ENCODE measurements around the gene CD2BP2. TPM values are rescaled to one million over a fixed set of nuclear protein-coding genes. Genes with fewer than 3 reads are reported as not detected.
A peak's percentile ranks its signal among the peaks of the same experiment; 100 is the strongest.
"Not testable (repeated sequence)": the region's sequence is repeated elsewhere in the genome, so short reads cannot be mapped to it uniquely, and the experiment has no call there.

CD2BP2 gene
- total and polyA plus RNA-seq, 2 of the 13 experiments (the other 11 are each of a cell fraction or from before 2014, with no cell fraction given): 24.9 to 54.6 TPM

- TF ChIP-seq ZBTB2 (CRISPR knock-in tag; IDR thresholded peaks at IDR 0.05; ENCODE audit: low read depth) (no peak), ZNF101 (CRISPR knock-in tag; IDR thresholded peaks at IDR 0.05; ENCODE audit: borderline replicate concordance, low read depth) (no peak), CHD2 (IDR thresholded peaks at IDR 0.05; ENCODE audit: low read depth, low read length) (no peak)
These were observed 14.5 kb downstream of the CD2BP2 start (continued) for GRCh38 chr16:30340621-30341020.

- in situ Hi-C loops (cut with HindIII; ENCODE audit: extremely low pct_ligation_motif_present, low pct_unique_long_range_greater_than_20kb): loop anchor here (25.0 kb wide), 1 partner anchor 751 kb away; no protein-coding TSS in a partner anchor
- H3K9ac ChIP-seq (ENCODE audit: insufficient read depth, low read depth, low read length); POLR2A ChIA-PET; intact Hi-C loops (cut with micrococcal nuclease; ENCODE audit: unreplicated experiment); BruUV-seq (replicated peaks); H3K9me3 ChIP-seq (ENCODE audit: low read length); DNase-seq (ENCODE audit: low spot score); H2AFZ ChIP-seq (ENCODE audit: low read length); H3K4me3 ChIP-seq (replicated peaks in 1 of 3; ENCODE audit: insufficient read depth in 1 of 3, low read depth in 2 of 3, low read length in 3 of 3); H4K20me1 ChIP-seq (ENCODE audit: insufficient read depth, low read length); FAIRE-seq; CTCF ChIA-PET (ENCODE audit: low intra/inter-chr PET ratio, low total read pairs); H3K27me3 ChIP-seq (ENCODE audit: control insufficient read depth in 1 of 2, insufficient read depth in 2 of 2, low read length in 2 of 2); ATAC-seq: not testable (repeated sequence)
- H3K27ac ChIP-seq (ENCODE audit: extremely low read length, insufficient read depth, low read length): peak overlapping the region; percentile 20
- 0 out of 2 replicates have a peak overlapping the region, but pooled peaks have one; percentile 100 for H3K4me2 ChIP-seq (ENCODE audit: low read depth, low read length)
- H3K4me1 ChIP-seq (ENCODE audit: insufficient read depth, low read length): peaks cover 46% of the 10 kb centered on the region
- 89% methylated on average over 3 of the region's 5 CpGs for WGBS (ENCODE audit: low lambda C conversion rate)
- peaks cover 3 to 11% of the 10 kb centered on the region in 2 experiments; a peak in 2 of 5 replicates for H3K36me3 ChIP-seq (replicated peaks in 1 of 2; ENCODE audit: control insufficient read depth in 1 of 2, insufficient read depth in 2 of 2, low read length in 2 of 2)
- peaks cover 38% of the 10 kb centered on the region for H3K79me2 ChIP-seq (ENCODE audit: insufficient read depth, low read length)
These were observed 16.4 kb downstream of the CD2BP2 start for GRCh38 chr16:30338715-30339114.

- intact Hi-C loops (cut with micrococcal nuclease; ENCODE audit: unreplicated experiment); H3K36me3 ChIP-seq (replicated peaks in 1 of 2; ENCODE audit: control insufficient read depth in 1 of 2, insufficient read depth in 2 of 2, low read length in 2 of 2); CTCF ChIA-PET (ENCODE audit: low intra/inter-chr PET ratio, low total read pairs); BruUV-seq (replicated peaks); DNase-seq (ENCODE audit: low spot score); H2AFZ ChIP-seq (ENCODE audit: low read length); H3K9me3 ChIP-seq (ENCODE audit: low read length); POLR2A ChIA-PET; H4K20me1 ChIP-seq (ENCODE audit: insufficient read depth, low read length); FAIRE-seq; ATAC-seq; H3K27me3 ChIP-seq (ENCODE audit: control insufficient read depth in 1 of 2, insufficient read depth in 2 of 2, low read length in 2 of 2); H3K9ac ChIP-seq (ENCODE audit: insufficient read depth, low read depth, low read length): not testable (repeated sequence)
- Histone ChIP-seq H3K4me1 (ENCODE audit: insufficient read depth, low read length) (peaks cover 46% of the 10 kb centered on the region), H3K4me3 (replicated peaks in 1 of 3; ENCODE audit: insufficient read depth in 1 of 3, low read depth in 2 of 3, low read length in 3 of 3) (peak overlapping the region in 1 of 3 experiments; percentile 95; a peak in 1 of 6 replicates), H3K79me2 (ENCODE audit: insufficient read depth, low read length) (peaks cover 42% of the 10 kb centered on the region), H3K4me2 (ENCODE audit: low read depth, low read length) (peak overlapping the region; percentile 100), H3K27ac (ENCODE audit: extremely low read length, insufficient read depth, low read length) (peak overlapping the region; percentile 40)
- in situ Hi-C loops (cut with HindIII; ENCODE audit: extremely low pct_ligation_motif_present, low pct_unique_long_range_greater_than_20kb): loop anchor here (25.0 kb wide), 1 partner anchor 751 kb away; no protein-coding TSS in a partner anchor
- 0 out of 2 replicates have a peak, but pooled peaks have one; percentile 49 for TF ChIP-seq ZNF770 (CRISPR knock-in tag; IDR thresholded peaks at IDR 0.05)
- TF ChIP-seq ZBTB33 (CRISPR knock-in tag; IDR thresholded peaks at IDR 0.05): peak; percentile 60
- 95% methylated on average over 9 of the region's 10 CpGs for WGBS (ENCODE audit: low lambda C conversion rate)
These were observed 17.1 kb downstream of the CD2BP2 start for GRCh38 chr16:30337964-30338357.
